Kidney (tissue), 2 donors: ENCODE measurements around the gene OR4E2. TPM values are rescaled to one million over a fixed set of nuclear protein-coding genes. Genes with fewer than 3 reads are reported as not detected.

Source experiments
- polyA plus RNA-seq: library from polyadenylated mRNA; stranded (reverse); fragments of 350-450 nt; fragmentation: Illumina TruSeq; extraction: RNeasy Lipid Tissue Mini Kit (QIAGEN cat#74804); gene quantifications from one replicate; pipeline ENCODE4 v1.2.3, GENCODE V29; 2014; ENCODE audit warnings: low read depth, low replicate concordance; ENCODE audit not compliant: insufficient read depth
- total RNA-seq: library from RNA; stranded (reverse); fragmentation: NEBNext Ultra II Directional; extraction: Animal tissue kit (Norgen Biotek cat#: 25700); gene quantifications from one replicate; pipeline ENCODE4 v1.2.1, GENCODE V29; 2021
- donor health status: DM: yes; HTN: yes; CAD: no.

The OR4E2 gene
- total and polyA plus RNA-seq, 2 donors from 2014 or later = not detected

Other genes with a start within 250 kb of the OR4E2 start
- gene CHD8, start 197.7 kb upstream of the OR4E2 start, total RNA-seq = 77.4 TPM
- 35.8 TPM for gene CHD8, start 197.7 kb upstream of the OR4E2 start, polyA plus RNA-seq
- gene RAB2B, start 176.9 kb upstream of the OR4E2 start, total RNA-seq = 22.7 TPM
- gene RAB2B, start 176.9 kb upstream of the OR4E2 start, polyA plus RNA-seq = 12.2 TPM
- 75.9 TPM for gene TOX4, start 176.6 kb upstream of the OR4E2 start, total RNA-seq
- 31.0 TPM for gene TOX4, start 176.6 kb upstream of the OR4E2 start, polyA plus RNA-seq
- gene METTL3, start 142.5 kb upstream of the OR4E2 start, total RNA-seq = 44.3 TPM
- 31.4 TPM for gene METTL3, start 142.5 kb upstream of the OR4E2 start, polyA plus RNA-seq
- 8.8 TPM for gene SALL2, start 127.5 kb upstream of the OR4E2 start, total RNA-seq
- gene SALL2, start 127.5 kb upstream of the OR4E2 start, polyA plus RNA-seq = 5.5 TPM
- not detected for gene OR10G3, start 73.8 kb upstream of the OR4E2 start, total RNA-seq
- gene OR10G3, start 73.8 kb upstream of the OR4E2 start, polyA plus RNA-seq = not detected
- not detected for gene OR10G2, start 18.9 kb upstream of the OR4E2 start, total RNA-seq
- gene OR10G2, start 18.9 kb upstream of the OR4E2 start, polyA plus RNA-seq = not detected
- gene OR4E1, start 20.0 kb downstream of the OR4E2 start, total RNA-seq = not detected
- gene OR4E1, start 20.0 kb downstream of the OR4E2 start, polyA plus RNA-seq = not detected